Measurements from ENCODE around the gene TXNDC17. TPM values are rescaled to one million over a fixed set of nuclear protein-coding genes. Genes with fewer than 3 reads are reported as not detected.
"Not testable (repeated sequence)": the region's sequence is repeated elsewhere in the genome, so short reads cannot be mapped to it uniquely, and the experiment has no call there.

The TXNDC17 gene
- total and polyA plus RNA-seq, 4 donors = 33.1 to 255 (median 132) TPM

DNA sequence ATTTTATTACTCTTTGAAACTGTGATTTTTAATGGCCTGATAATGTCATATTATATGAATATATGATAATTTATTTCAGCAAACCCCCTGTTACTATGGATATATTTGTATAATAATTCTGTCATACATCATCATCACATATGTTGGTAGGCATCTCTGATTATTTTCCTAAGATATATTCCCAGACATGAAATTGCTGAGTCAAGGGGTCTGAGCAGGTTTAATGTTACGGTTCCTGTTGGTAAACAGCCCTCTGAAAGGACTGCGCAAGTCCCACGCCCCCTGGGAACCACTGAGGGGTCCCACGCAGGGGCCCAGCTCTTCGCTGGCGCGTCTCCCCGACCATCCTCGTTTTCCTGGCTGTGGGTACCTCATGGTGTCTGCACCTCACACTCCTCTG, 48.1 kb downstream of the TXNDC17 start:
- DNase-seq (no peak), ATAC-seq (ENCODE audit: insufficient read depth, low FRiP score) (no peak)
- H3K4me1 ChIP-seq (ENCODE audit: control insufficient read depth in 5 of 5, insufficient read depth in 5 of 5, low read length in 5 of 5) = no peaks in the 10 kb centered on the region
- H3K27ac ChIP-seq (ENCODE audit: low read depth in 1 of 2, low read length in 1 of 2) = no peak overlapping the region
- H3K4me3 ChIP-seq = no peak overlapping the region
- TF ChIP-seq, protein P1, sequence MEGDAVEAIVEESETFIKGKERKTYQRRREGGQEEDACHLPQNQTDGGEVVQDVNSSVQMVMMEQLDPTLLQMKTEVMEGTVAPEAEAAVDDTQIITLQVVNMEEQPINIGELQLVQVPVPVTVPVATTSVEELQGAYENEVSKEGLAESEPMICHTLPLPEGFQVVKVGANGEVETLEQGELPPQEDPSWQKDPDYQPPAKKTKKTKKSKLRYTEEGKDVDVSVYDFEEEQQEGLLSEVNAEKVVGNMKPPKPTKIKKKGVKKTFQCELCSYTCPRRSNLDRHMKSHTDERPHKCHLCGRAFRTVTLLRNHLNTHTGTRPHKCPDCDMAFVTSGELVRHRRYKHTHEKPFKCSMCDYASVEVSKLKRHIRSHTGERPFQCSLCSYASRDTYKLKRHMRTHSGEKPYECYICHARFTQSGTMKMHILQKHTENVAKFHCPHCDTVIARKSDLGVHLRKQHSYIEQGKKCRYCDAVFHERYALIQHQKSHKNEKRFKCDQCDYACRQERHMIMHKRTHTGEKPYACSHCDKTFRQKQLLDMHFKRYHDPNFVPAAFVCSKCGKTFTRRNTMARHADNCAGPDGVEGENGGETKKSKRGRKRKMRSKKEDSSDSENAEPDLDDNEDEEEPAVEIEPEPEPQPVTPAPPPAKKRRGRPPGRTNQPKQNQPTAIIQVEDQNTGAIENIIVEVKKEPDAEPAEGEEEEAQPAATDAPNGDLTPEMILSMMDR (IDR thresholded peaks at IDR 0.05; ENCODE audit: control extremely low read depth, extremely low read depth) = no peak
- H3K9ac ChIP-seq (ENCODE audit: insufficient read depth in 1 of 2, low read length in 2 of 2) = no peak overlapping the region
- no peaks in the 10 kb centered on the region for H3K9me3 ChIP-seq (ENCODE audit: control insufficient read depth in 4 of 4, insufficient read depth in 3 of 4, low read length in 3 of 4)
- H3K36me3 ChIP-seq (ENCODE audit: control insufficient read depth in 4 of 4, insufficient read depth in 4 of 4, low read length in 4 of 4) = no peaks in the 10 kb centered on the region
- 84 to 88% methylated on average over 9 of the region's 9 CpGs for WGBS, 2 donors
- H3K27me3 ChIP-seq (ENCODE audit: control insufficient read depth in 3 of 3, insufficient read depth in 3 of 3, low read length in 2 of 3) = peaks cover 0 to 3% (median 0%) of the 10 kb centered on the region in 3 donors

DNA sequence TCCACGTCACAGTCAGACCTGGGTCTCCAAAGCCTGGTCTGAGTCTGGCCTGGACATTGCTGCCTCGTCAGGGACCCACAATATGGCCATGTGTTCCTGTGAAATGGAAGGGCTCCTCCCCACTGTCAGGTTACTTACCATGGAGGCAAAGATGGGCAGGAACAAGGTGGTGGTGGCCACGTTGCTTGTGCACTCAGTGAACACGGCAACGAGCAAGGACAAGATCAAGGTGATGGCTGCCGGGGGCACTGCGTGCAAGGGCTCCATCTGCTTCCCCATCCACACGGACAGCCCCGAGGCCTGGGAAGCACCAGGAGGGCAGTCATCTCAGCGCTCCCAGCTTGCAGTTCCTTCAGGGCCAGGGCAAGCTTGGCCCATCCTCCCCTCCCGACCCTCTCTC, 49.8 kb downstream of the TXNDC17 start:
- ATAC-seq (ENCODE audit: insufficient read depth, low FRiP score) (no peak), DNase-seq (no peak)
- WGBS, 2 donors = 84 to 86% methylated on average over 11 of the region's 11 CpGs

DNA sequence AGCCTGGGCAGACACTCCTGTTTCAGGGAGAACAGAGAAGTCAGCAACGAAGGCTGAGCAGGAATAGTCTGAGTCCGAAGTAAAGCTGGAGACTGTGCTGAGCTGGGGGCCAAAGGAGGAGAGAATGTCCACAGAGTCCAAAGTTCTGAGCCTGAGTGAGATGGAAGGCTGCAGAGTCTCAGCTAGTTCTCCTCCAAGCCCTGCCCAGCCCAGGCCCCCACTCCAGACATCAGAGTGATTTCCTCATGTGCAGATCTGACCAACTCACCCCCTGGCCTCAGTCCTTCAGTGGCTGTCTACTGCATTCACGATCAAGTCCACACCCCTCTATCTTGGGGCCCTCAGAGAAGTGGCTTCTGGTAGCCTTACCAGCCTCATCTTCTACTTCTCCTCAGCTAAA, 50.7 kb downstream of the TXNDC17 start:
- Histone ChIP-seq H3K36me3 (ENCODE audit: control insufficient read depth in 4 of 4, insufficient read depth in 4 of 4, low read length in 4 of 4) (no peaks in the 10 kb centered on the region), H3K9ac (ENCODE audit: insufficient read depth in 1 of 2, low read length in 2 of 2) (no peak overlapping the region), H3K27me3 (ENCODE audit: control insufficient read depth in 3 of 3, insufficient read depth in 3 of 3, low read length in 2 of 3) (peaks cover 0 to 3% (median 0%) of the 10 kb centered on the region in 3 donors), H3K27ac (ENCODE audit: low read depth in 1 of 2, low read length in 1 of 2) (no peak overlapping the region), H3K9me3 (ENCODE audit: control insufficient read depth in 4 of 4, insufficient read depth in 3 of 4, low read length in 3 of 4) (no peaks in the 10 kb centered on the region), H3K4me1 (ENCODE audit: control insufficient read depth in 5 of 5, insufficient read depth in 5 of 5, low read length in 5 of 5) (no peaks in the 10 kb centered on the region), H3K4me3 (no peak overlapping the region)
- TF ChIP-seq, protein P1 (IDR thresholded peaks at IDR 0.05; ENCODE audit: control extremely low read depth, extremely low read depth) = no peak
- ATAC-seq (ENCODE audit: insufficient read depth, low FRiP score) (no peak), DNase-seq (no peak)
- WGBS, 2 donors = 83 to 90% methylated on average over 3 of the region's 3 CpGs

More for the DNA sequence above, 49.8 kb downstream of the TXNDC17 start:
- Histone ChIP-seq H3K4me3 (no peak overlapping the region), H3K36me3 (ENCODE audit: control insufficient read depth in 4 of 4, insufficient read depth in 4 of 4, low read length in 4 of 4) (no peaks in the 10 kb centered on the region), H3K27ac (ENCODE audit: low read depth in 1 of 2, low read length in 1 of 2) (no peak overlapping the region), H3K4me1 (ENCODE audit: control insufficient read depth in 5 of 5, insufficient read depth in 5 of 5, low read length in 5 of 5) (no peaks in the 10 kb centered on the region), H3K9ac (ENCODE audit: insufficient read depth in 1 of 2, low read length in 2 of 2) (no peak overlapping the region), H3K9me3 (ENCODE audit: control insufficient read depth in 4 of 4, insufficient read depth in 3 of 4, low read length in 3 of 4) (no peaks in the 10 kb centered on the region), H3K27me3 (ENCODE audit: control insufficient read depth in 3 of 3, insufficient read depth in 3 of 3, low read length in 2 of 3) (peaks cover 0 to 3% (median 0%) of the 10 kb centered on the region in 3 donors)
- TF ChIP-seq, protein P1 (IDR thresholded peaks at IDR 0.05; ENCODE audit: control extremely low read depth, extremely low read depth) = no peak

DNA sequence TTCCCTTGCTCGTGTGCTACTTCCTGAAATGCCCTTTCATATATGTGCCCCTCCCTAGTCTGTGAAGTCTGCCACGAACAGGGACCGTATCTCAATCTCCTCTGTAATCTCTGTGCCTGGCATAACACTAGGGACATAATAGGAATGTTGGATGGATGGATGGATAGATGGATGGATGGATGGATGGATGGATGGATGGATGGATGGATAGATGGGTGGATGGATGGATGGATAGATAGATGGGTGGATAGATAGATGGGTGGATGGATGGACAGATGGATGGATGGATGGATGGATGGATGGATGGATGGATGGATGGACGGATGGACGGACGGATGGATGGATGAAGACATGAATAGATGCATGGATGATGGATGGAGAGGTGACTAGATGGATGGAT, 51.1 kb downstream of the TXNDC17 start:
- not testable (repeated sequence) for H3K4me3 ChIP-seq; H3K27ac ChIP-seq (ENCODE audit: low read depth in 1 of 2, low read length in 1 of 2); H3K9ac ChIP-seq (ENCODE audit: insufficient read depth in 1 of 2, low read length in 2 of 2); H3K36me3 ChIP-seq (ENCODE audit: control insufficient read depth in 4 of 4, insufficient read depth in 4 of 4, low read length in 4 of 4); DNase-seq; H3K4me1 ChIP-seq (ENCODE audit: control insufficient read depth in 5 of 5, insufficient read depth in 5 of 5, low read length in 5 of 5); ATAC-seq (ENCODE audit: insufficient read depth, low FRiP score); H3K9me3 ChIP-seq (ENCODE audit: control insufficient read depth in 4 of 4, insufficient read depth in 3 of 4, low read length in 3 of 4); H3K27me3 ChIP-seq (ENCODE audit: control insufficient read depth in 3 of 3, insufficient read depth in 3 of 3, low read length in 2 of 3)
- WGBS, 2 donors = 59 to 64% methylated on average over 6 of the region's 6 CpGs

Small RNA genes within 50 kb of the gene (small RNA-seq; reads per million reads assigned to genes)
- gene MIR4520-1 (ENCODE audit: low replicate concordance) = not detected
- not detected for gene RNA5SP435 (ENCODE audit: low replicate concordance)

Other genes with a start within 250 kb of the TXNDC17 start
- gene AIPL1, start 205.9 kb upstream of the TXNDC17 start, total RNA-seq = not detected
- not detected for gene AIPL1, start 205.9 kb upstream of the TXNDC17 start, polyA plus RNA-seq
- gene PIMREG, start 196.6 kb upstream of the TXNDC17 start, total RNA-seq = 1 to 10 TPM in 1 of 2 donors, under 1 TPM in 1; 0.58 to 3.0 TPM
- under 1 TPM; 0.35 to 0.84 TPM for gene PIMREG, start 196.6 kb upstream of the TXNDC17 start, polyA plus RNA-seq
- gene PITPNM3, start 84.5 kb upstream of the TXNDC17 start, total RNA-seq = 10 to 100 TPM in 1 of 2 donors, 1 to 10 TPM in 1; 4.0 to 12.6 TPM
- 1 to 10 TPM; 2.0 to 6.8 TPM for gene PITPNM3, start 84.5 kb upstream of the TXNDC17 start, polyA plus RNA-seq
- gene KIAA0753, start 349 bp upstream of the TXNDC17 start, total RNA-seq = 10 to 100 TPM; 19.0 to 31.9 TPM
- gene KIAA0753, start 349 bp upstream of the TXNDC17 start, polyA plus RNA-seq = 1 to 10 TPM; 5.3 to 6.7 TPM
- 10 to 100 TPM; 16.6 to 18.1 TPM for gene MED31, start 10.5 kb downstream of the TXNDC17 start, total RNA-seq
- gene MED31, start 10.5 kb downstream of the TXNDC17 start, polyA plus RNA-seq = 10 to 100 TPM; 20.4 to 27.7 TPM
- gene C17orf100, start 10.7 kb downstream of the TXNDC17 start, total RNA-seq = 1 to 10 TPM; 1.5 to 2.4 TPM
- gene C17orf100, start 10.7 kb downstream of the TXNDC17 start, polyA plus RNA-seq = 1 to 10 TPM; 1.6 to 3.6 TPM
- gene SLC13A5, start 72.3 kb downstream of the TXNDC17 start, total RNA-seq = under 1 TPM in 1 of 2 donors, not detected in 1; 0.18 TPM
- gene SLC13A5, start 72.3 kb downstream of the TXNDC17 start, polyA plus RNA-seq = not detected
- gene XAF1, start 115.0 kb downstream of the TXNDC17 start, total RNA-seq = 10 to 100 TPM; 30.3 to 38.3 TPM
- 10 to 100 TPM; 25.3 to 33.2 TPM for gene XAF1, start 115.0 kb downstream of the TXNDC17 start, polyA plus RNA-seq
- not detected for gene FBXO39, start 135.2 kb downstream of the TXNDC17 start, total RNA-seq
- under 1 TPM in 1 of 2 donors, not detected in 1; 0.32 TPM for gene FBXO39, start 135.2 kb downstream of the TXNDC17 start, polyA plus RNA-seq
- gene TEKT1, start 190.7 kb downstream of the TXNDC17 start, total RNA-seq = 10 to 100 TPM; 18.5 to 24.8 TPM
- 10 to 100 TPM in 1 of 2 donors, 1 to 10 TPM in 1; 9.3 to 11.3 TPM for gene TEKT1, start 190.7 kb downstream of the TXNDC17 start, polyA plus RNA-seq